HCEC 1CT (cell line): ENCODE results near the gene POU4F2.
"Not testable (repeated sequence)": the region's sequence is repeated elsewhere in the genome, so short reads cannot be mapped to it uniquely, and the experiment has no call there.

Source experiments
- DNase-seq: peaks from one replicate; pipeline ENCODE4 v3.0.0-alpha.2; 2017

The POU4F2 gene

GRCh38 chr4:146655521-146655856 is 16.8 kb downstream of the POU4F2 start:
- no peak for DNase-seq

- no peak for DNase-seq
These were observed 22.7 kb downstream of the POU4F2 start for GRCh38 chr4:146661367-146661766.

- not testable (repeated sequence) for DNase-seq
These were observed 25.2 kb downstream of the POU4F2 start for GRCh38 chr4:146663968-146664311.

GRCh38 chr4:146674829-146675570 is 36.3 kb downstream of the POU4F2 start:
- DNase-seq: no peak
